GM23248 (cell line): ENCODE data around the gene VTI1A. TPM values are rescaled to one million over a fixed set of nuclear protein-coding genes. Genes with fewer than 3 reads are reported as not detected.

Source experiments
- DNase-seq: peaks from one replicate; pipeline ENCODE4 v3.0.0-alpha.2; 2015
- H2AFZ ChIP-seq: fragments of 200-600 bp; sonication (generic); 2 replicates; pipeline ENCODE4 v1.6.1; 2016; ENCODE audit warnings: antibody characterized with exemption
- H3F3A ChIP-seq: fragments of 200-600 bp; sonication (generic); 2 replicates; pipeline ENCODE4 v1.6.1; 2016; ENCODE audit warnings: mild to moderate bottlenecking, antibody characterized with exemption, mixed run types; ENCODE audit not compliant: insufficient read depth
- H3K27ac ChIP-seq: fragments of 200-600 bp; sonication (generic); 2 replicates; pipeline ENCODE4 v1.5.1; 2016; ENCODE audit warnings: mild to moderate bottlenecking
- H3K27me3 ChIP-seq: fragments of 200-600 bp; sonication (generic); replicated peaks from 2 replicates; pipeline ENCODE4 v1.6.1; 2016; ENCODE audit warnings: mild to moderate bottlenecking; ENCODE audit not compliant: insufficient read depth
- H3K36me3 ChIP-seq: fragments of 200-600 bp; sonication (generic); 2 replicates; pipeline ENCODE4 v1.6.1; 2016; ENCODE audit warnings: low read depth, mild to moderate bottlenecking
- H3K4me1 ChIP-seq: fragments of 200-600 bp; sonication (generic); 2 replicates; pipeline ENCODE4 v1.6.1; 2016; ENCODE audit warnings: mild to moderate bottlenecking; ENCODE audit not compliant: insufficient read depth
- H3K4me2 ChIP-seq: fragments of 200-600 bp; sonication (generic); one replicate; pipeline ENCODE4 v1.6.1; 2016; ENCODE audit warnings: mild to moderate bottlenecking; ENCODE audit not compliant: unreplicated experiment
- H3K4me3 ChIP-seq: fragments of 200-600 bp; sonication (generic); 2 replicates; pipeline ENCODE4 v1.5.1; 2016; ENCODE audit warnings: mild to moderate bottlenecking
- H3K79me2 ChIP-seq: fragments of 200-600 bp; sonication (generic); 2 replicates; pipeline ENCODE4 v1.6.1; 2016; ENCODE audit warnings: mild to moderate bottlenecking; ENCODE audit not compliant: insufficient read depth
- H3K9ac ChIP-seq: fragments of 200-600 bp; sonication (generic); 2 replicates; pipeline ENCODE4 v1.6.1; 2016; ENCODE audit warnings: mild to moderate bottlenecking
- H3K9me2 ChIP-seq: fragments of 200-600 bp; sonication (generic); 2 replicates; pipeline ENCODE4 v1.6.1; 2016; ENCODE audit warnings: mixed run types, mild to moderate bottlenecking, moderate library complexity; ENCODE audit not compliant: insufficient read depth
- H3K9me3 ChIP-seq: fragments of 200-600 bp; sonication (generic); one replicate; pipeline ENCODE4 v1.6.1; 2017; ENCODE audit warnings: low read depth
- H4K20me1 ChIP-seq: fragments of 200-600 bp; sonication (generic); 2 replicates; pipeline ENCODE4 v1.6.0; 2016; ENCODE audit not compliant: insufficient read depth
- EZH2 ChIP-seq: fragments of 200-600 bp; sonication (generic); IDR thresholded peaks from 2 replicates; pipeline ENCODE4 v1.6.1; 2018; ENCODE audit warnings: antibody characterized with exemption, mild to moderate bottlenecking; ENCODE audit not compliant: insufficient read depth, poor library complexity, severe bottlenecking
- EZH2phosphoT487 ChIP-seq: fragments of 200-600 bp; sonication (generic); IDR thresholded peaks from 2 replicates; pipeline ENCODE4 v1.6.1; 2018; ENCODE audit warnings: antibody characterized with exemption, moderate library complexity, mild to moderate bottlenecking, low read depth; ENCODE audit not compliant: insufficient read depth
- WGBS, 2 experiments: methylation state at CpG; one replicate each; pipeline ENCODE4 v1.1.6; 2015 to 2017; ENCODE audit warnings: low lambda C conversion rate in 2 of 2, low coverage in 1 of 2; ENCODE audit errors: missing lambda C conversion rate in 2 of 2; 5-methylcytosine and 5-hydroxymethylcytosine counted together
- in situ Hi-C: fragments of 300-500 bp; cut with MboI; formaldehyde crosslinking; loops from 2 replicates; pipeline ENCODE4 v1.15.0; 2020
- polyA plus RNA-seq: library from polyadenylated mRNA; unstranded; fragments of >200 nt; fragmentation: Nextera tagmentation; extraction: Ambion mirVana; gene quantifications from 2 replicates; pipeline ENCODE4 v1.2.1, GENCODE V29; 2016
- total RNA-seq: library from RNA; depleted of rRNA; stranded (reverse); fragments of >200 nt; shearing (Covaris generic); gene quantifications from 2 replicates; pipeline ENCODE4 v1.2.3, GENCODE V29; 2014

Gene VTI1A
- total and polyA plus RNA-seq, 2 experiments from 2014 or later = 21.6 to 26.4 TPM

DNA sequence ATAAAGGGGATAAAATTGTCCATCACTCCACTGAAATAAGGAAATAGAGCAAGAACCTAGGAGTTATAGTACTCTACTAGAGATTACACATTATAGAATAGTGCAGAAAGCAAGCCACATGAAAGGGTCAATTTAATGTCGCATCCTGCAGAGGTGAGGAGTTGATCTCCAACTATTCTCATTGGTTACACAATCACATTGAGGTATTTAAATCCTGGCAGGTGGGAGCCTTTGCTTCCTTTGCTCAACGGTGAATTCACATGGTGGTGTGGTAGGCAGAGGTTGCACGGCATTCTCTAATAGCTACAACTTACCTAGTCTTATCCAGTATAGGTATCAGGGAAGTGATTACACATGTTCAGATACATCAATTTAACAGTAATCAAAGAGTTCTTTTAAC lies 304.6 kb downstream of the VTI1A start:
- no peak overlapping the region for H3K9ac ChIP-seq
- H3K79me2 ChIP-seq = no peaks in the 10 kb centered on the region
- no peak overlapping the region for H3K27ac ChIP-seq
- no peak overlapping the region for H3K4me3 ChIP-seq
- 0 out of 2 replicates have a peak, but pooled peaks cover 3% of the 10 kb centered on the region for H3K36me3 ChIP-seq
- DNase-seq = no peak
- 99 to 100% methylated on average over 3 of the region's 3 CpGs for WGBS, 2 experiments
- no peak overlapping the region for H3K4me2 ChIP-seq
- no peaks in the 10 kb centered on the region for H3K9me3 ChIP-seq
- H3K4me1 ChIP-seq = peaks cover 26% of the 10 kb centered on the region
- TF ChIP-seq EZH2 = no peak
- no peak for TF ChIP-seq EZH2phosphoT487
- in situ Hi-C loops = no loop called here
- no peak overlapping the region for H2AFZ ChIP-seq
- no peaks in the 10 kb centered on the region for H3K9me2 ChIP-seq
- no peaks in the 10 kb centered on the region for H4K20me1 ChIP-seq
- no peaks in the 10 kb centered on the region for H3K27me3 ChIP-seq
- peaks cover 30% of the 10 kb centered on the region for H3F3A ChIP-seq

DNA sequence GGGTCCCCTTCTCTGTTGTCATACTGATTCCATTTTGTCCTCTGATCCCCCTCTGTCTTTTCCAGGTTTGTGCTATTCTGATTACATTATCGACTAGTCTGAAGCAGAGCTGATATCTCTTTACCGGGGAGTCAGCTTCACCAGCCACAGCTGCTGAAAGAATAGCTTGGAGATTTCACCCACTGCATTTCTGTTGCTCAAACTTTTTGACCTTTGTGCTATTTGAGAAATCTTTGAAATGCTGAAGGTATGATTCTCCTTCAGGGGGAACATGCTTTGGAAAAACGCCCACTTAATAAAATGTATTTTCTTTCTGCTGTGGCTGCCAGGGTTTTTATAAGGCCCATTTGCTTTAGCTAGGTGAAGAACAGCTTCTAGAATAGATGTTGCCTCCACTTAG lies 305.3 kb downstream of the VTI1A start:
- Histone ChIP-seq H3K9me2 (no peaks in the 10 kb centered on the region), H3F3A (peaks cover 30% of the 10 kb centered on the region), H3K4me3 (no peak overlapping the region), H3K9ac (no peak overlapping the region), H3K9me3 (no peaks in the 10 kb centered on the region), H3K79me2 (no peaks in the 10 kb centered on the region), H2AFZ (no peak overlapping the region), H3K36me3 (no peaks in the 10 kb centered on the region), H3K27me3 (no peaks in the 10 kb centered on the region), H3K4me1 (peaks cover 26% of the 10 kb centered on the region), H4K20me1 (no peaks in the 10 kb centered on the region), H3K4me2 (no peak overlapping the region), H3K27ac (no peak overlapping the region)
- in situ Hi-C loops = no loop called here
- 77 to 92% methylated on average over 3 of the region's 3 CpGs for WGBS, 2 experiments
- peak; percentile 14 for DNase-seq
- no peak for TF ChIP-seq EZH2phosphoT487
- no peak for TF ChIP-seq EZH2

DNA sequence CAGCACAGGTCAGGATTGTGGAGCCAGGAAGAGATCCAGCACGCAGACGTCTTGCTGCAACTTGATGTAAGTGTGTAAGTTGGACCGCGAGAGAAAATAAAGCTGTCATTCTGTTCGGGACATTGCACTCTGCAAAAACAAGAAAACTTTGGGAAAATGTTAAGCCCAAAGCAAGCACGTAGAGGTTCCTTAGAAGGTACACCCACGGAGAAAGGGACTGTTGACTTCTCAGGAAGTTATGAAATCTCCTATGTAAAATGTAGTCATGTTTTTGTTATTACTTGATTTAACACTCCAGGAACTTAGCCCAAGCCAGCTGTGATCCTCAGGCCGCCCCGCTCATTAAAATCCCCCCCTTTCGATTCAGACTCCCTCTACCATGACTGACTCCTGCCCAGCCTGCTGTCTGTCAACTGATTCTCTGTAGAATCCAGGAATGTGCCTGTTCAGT lies 307.0 kb downstream of the VTI1A start:
- Histone ChIP-seq H3K27me3 (no peaks in the 10 kb centered on the region), H3F3A (peaks cover 30% of the 10 kb centered on the region), H3K79me2 (no peaks in the 10 kb centered on the region), H3K4me2 (peak overlapping the region; percentile 84), H2AFZ (peak overlapping the region; percentile 73), H3K4me3 (peak overlapping the region; percentile 66), H3K27ac (peak overlapping the region; percentile 56), H3K9ac (peak overlapping the region; percentile 39), H3K9me2 (no peaks in the 10 kb centered on the region), H3K36me3 (no peaks in the 10 kb centered on the region), H3K4me1 (peaks cover 26% of the 10 kb centered on the region), H4K20me1 (no peaks in the 10 kb centered on the region), H3K9me3 (no peaks in the 10 kb centered on the region)
- in situ Hi-C loops = no loop called here
- 4 to 6% methylated on average over 10 of the region's 10 CpGs for WGBS, 2 experiments
- peak; percentile 71 for DNase-seq
- TF ChIP-seq EZH2 = no peak
- TF ChIP-seq EZH2phosphoT487 = no peak

- H3K4me2 ChIP-seq = no peak overlapping the region
- H3K36me3 ChIP-seq = no peaks in the 10 kb centered on the region
- no peak overlapping the region for H2AFZ ChIP-seq
- H3K9me3 ChIP-seq = no peaks in the 10 kb centered on the region
- peaks cover 30% of the 10 kb centered on the region for H3F3A ChIP-seq
- no peaks in the 10 kb centered on the region for H3K27me3 ChIP-seq
- no peaks in the 10 kb centered on the region for H3K9me2 ChIP-seq
- WGBS, 2 experiments = 67% methylated on average over 12 of the region's 12 CpGs
- H3K4me3 ChIP-seq = no peak overlapping the region
- H3K4me1 ChIP-seq = peaks cover 26% of the 10 kb centered on the region
- DNase-seq = no peak
- no peak overlapping the region for H3K27ac ChIP-seq
- no peaks in the 10 kb centered on the region for H3K79me2 ChIP-seq
- in situ Hi-C loops = no loop called here
- H4K20me1 ChIP-seq = no peaks in the 10 kb centered on the region
- no peak for TF ChIP-seq EZH2
- no peak for TF ChIP-seq EZH2phosphoT487
- no peak overlapping the region for H3K9ac ChIP-seq
Measured at GRCh38 chr10:112755446-112756234, 308.6 kb downstream of the VTI1A start.
